ENCODE measurements around the gene HYDIN.
"Not testable (repeated sequence)": the region's sequence is repeated elsewhere in the genome, so short reads cannot be mapped to it uniquely, and the experiment has no call there.

HYDIN gene

DNA sequence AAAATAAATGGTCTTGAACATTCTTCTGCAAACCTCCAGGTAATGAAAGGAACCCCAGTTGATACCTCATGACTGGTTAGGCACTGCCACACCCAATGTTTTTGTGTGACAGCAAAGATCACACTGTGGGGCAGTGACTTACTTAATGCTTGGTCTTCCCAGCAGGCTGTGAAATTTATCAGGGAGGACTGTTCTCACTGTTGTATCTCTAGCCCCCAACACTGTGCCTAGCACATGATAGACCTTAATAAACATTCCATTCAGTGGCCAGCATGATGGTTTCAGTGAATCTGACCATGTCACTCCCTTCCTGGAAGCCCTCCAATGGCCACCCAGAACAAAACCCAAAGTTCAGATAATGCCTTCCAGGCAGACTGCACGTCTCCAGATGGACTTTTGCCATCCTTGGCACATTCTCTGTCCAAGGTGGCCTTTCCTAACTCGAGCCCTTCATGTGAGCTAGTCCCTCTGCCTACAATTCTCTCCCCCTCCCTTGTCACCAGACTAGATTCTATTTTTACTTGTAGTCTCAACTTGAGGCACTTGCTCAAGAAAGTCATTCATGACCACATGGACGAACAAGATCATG lies 206.6 kb downstream of the HYDIN start:
- H3K36me3 Mint-ChIP-seq (ENCODE audit: low read depth); H3K4me1 Mint-ChIP-seq (ENCODE audit: low read depth); intact Hi-C loops (cut with micrococcal nuclease); H3K27me3 Mint-ChIP-seq; H3K9me3 Mint-ChIP-seq; H3K4me3 Mint-ChIP-seq; H3K27ac Mint-ChIP-seq: not testable (repeated sequence)

GRCh38 chr16:71021961-71022537 lies 208.5 kb downstream of the HYDIN start:
- H3K4me1 Mint-ChIP-seq (ENCODE audit: low read depth); intact Hi-C loops (cut with micrococcal nuclease); H3K4me3 Mint-ChIP-seq; H3K36me3 Mint-ChIP-seq (ENCODE audit: low read depth); H3K9me3 Mint-ChIP-seq; H3K27ac Mint-ChIP-seq; H3K27me3 Mint-ChIP-seq: not testable (repeated sequence)

- H3K27ac Mint-ChIP-seq; H3K36me3 Mint-ChIP-seq (ENCODE audit: low read depth); H3K9me3 Mint-ChIP-seq; intact Hi-C loops (cut with micrococcal nuclease); H3K27me3 Mint-ChIP-seq; H3K4me1 Mint-ChIP-seq (ENCODE audit: low read depth); H3K4me3 Mint-ChIP-seq: not testable (repeated sequence)
These were observed 211.3 kb downstream of the HYDIN start for GRCh38 chr16:71019067-71019682.

- H3K27me3 Mint-ChIP-seq; H3K36me3 Mint-ChIP-seq (ENCODE audit: low read depth); H3K27ac Mint-ChIP-seq; intact Hi-C loops (cut with micrococcal nuclease); H3K9me3 Mint-ChIP-seq; H3K4me3 Mint-ChIP-seq; H3K4me1 Mint-ChIP-seq (ENCODE audit: low read depth): not testable (repeated sequence)
These were observed 215.1 kb downstream of the HYDIN start for GRCh38 chr16:71015419-71015818.

- H3K4me3 Mint-ChIP-seq; H3K27ac Mint-ChIP-seq; H3K4me1 Mint-ChIP-seq (ENCODE audit: low read depth); H3K27me3 Mint-ChIP-seq; H3K9me3 Mint-ChIP-seq; intact Hi-C loops (cut with micrococcal nuclease); H3K36me3 Mint-ChIP-seq (ENCODE audit: low read depth): not testable (repeated sequence)
These were observed 220.9 kb downstream of the HYDIN start for GRCh38 chr16:71009440-71010223.

GRCh38 chr16:71006516-71006915 lies 224.0 kb downstream of the HYDIN start:
- intact Hi-C loops (cut with micrococcal nuclease); H3K4me1 Mint-ChIP-seq (ENCODE audit: low read depth); H3K27me3 Mint-ChIP-seq: not testable (repeated sequence)

GRCh38 chr16:70999735-71000134 lies 230.8 kb downstream of the HYDIN start:
- H3K9me3 Mint-ChIP-seq; intact Hi-C loops (cut with micrococcal nuclease); H3K4me1 Mint-ChIP-seq (ENCODE audit: low read depth); H3K27ac Mint-ChIP-seq; H3K27me3 Mint-ChIP-seq; H3K36me3 Mint-ChIP-seq (ENCODE audit: low read depth); H3K4me3 Mint-ChIP-seq: not testable (repeated sequence)

More at GRCh38 chr16:71006516-71006915, 224.0 kb downstream of the HYDIN start:
- not testable (repeated sequence) for H3K36me3 Mint-ChIP-seq (ENCODE audit: low read depth); H3K4me3 Mint-ChIP-seq; H3K9me3 Mint-ChIP-seq; H3K27ac Mint-ChIP-seq

DNA sequence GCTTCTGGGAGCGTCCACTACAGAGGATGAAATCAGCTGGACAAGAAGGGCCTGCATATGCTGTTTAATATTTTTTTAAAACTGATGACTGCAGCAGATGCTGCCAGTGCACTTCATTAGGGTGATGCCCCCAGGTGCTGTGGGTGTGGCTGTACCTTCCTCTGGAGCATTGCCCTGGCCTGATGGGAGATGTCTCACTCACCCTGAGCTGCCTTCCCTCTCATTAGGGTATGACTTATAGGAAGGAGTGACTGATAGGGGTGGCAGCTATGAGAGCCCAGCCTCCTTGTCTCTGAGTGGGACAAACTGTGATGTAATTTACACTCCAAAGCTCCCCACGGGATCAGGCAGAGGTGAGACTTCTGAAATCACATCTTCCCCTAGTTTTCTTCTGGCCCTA lies 234.7 kb downstream of the HYDIN start:
- H3K4me1 Mint-ChIP-seq (ENCODE audit: low read depth); H3K36me3 Mint-ChIP-seq (ENCODE audit: low read depth); intact Hi-C loops (cut with micrococcal nuclease): not testable (repeated sequence)

DNA sequence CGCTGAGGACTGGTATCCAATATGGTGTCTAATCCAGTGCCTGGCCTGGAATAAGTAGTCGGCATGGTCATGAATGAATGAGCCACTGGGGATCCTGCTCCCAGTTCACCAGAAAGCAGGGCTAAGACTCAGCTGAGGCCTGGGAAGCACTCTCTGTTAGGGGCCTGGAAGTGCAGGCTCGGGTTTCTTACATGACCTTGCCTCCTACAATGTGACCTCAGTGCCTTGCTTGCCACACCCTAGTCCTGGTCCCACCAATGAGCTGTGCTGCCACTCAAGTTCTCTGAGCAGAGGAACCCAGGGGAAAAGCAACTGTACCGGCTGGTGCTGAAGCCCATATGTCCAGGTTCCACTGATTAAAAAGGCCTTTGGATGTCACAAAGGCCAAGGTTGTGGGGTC lies 238.0 kb downstream of the HYDIN start:
- H3K4me3 Mint-ChIP-seq; H3K27me3 Mint-ChIP-seq; H3K4me1 Mint-ChIP-seq (ENCODE audit: low read depth); H3K36me3 Mint-ChIP-seq (ENCODE audit: low read depth); intact Hi-C loops (cut with micrococcal nuclease); H3K9me3 Mint-ChIP-seq; H3K27ac Mint-ChIP-seq: not testable (repeated sequence)

More for the DNA sequence above, 234.7 kb downstream of the HYDIN start:
- H3K27me3 Mint-ChIP-seq, H3K9me3 Mint-ChIP-seq, H3K27ac Mint-ChIP-seq, H3K4me3 Mint-ChIP-seq: not testable (repeated sequence)

- H3K4me3 Mint-ChIP-seq; H3K27ac Mint-ChIP-seq; H3K36me3 Mint-ChIP-seq (ENCODE audit: low read depth); intact Hi-C loops (cut with micrococcal nuclease); H3K9me3 Mint-ChIP-seq; H3K4me1 Mint-ChIP-seq (ENCODE audit: low read depth); H3K27me3 Mint-ChIP-seq: not testable (repeated sequence)
These were observed 243.4 kb downstream of the HYDIN start for GRCh38 chr16:70987019-70987715.

- H3K4me3 Mint-ChIP-seq: not testable (repeated sequence)
These were observed 245.8 kb downstream of the HYDIN start for GRCh38 chr16:70984675-70985074.

GRCh38 chr16:70968332-70968731 lies 262.2 kb downstream of the HYDIN start:
- intact Hi-C loops (cut with micrococcal nuclease); H3K27ac Mint-ChIP-seq; H3K27me3 Mint-ChIP-seq; H3K9me3 Mint-ChIP-seq; H3K4me1 Mint-ChIP-seq (ENCODE audit: low read depth); H3K36me3 Mint-ChIP-seq (ENCODE audit: low read depth); H3K4me3 Mint-ChIP-seq: not testable (repeated sequence)

More at GRCh38 chr16:70984675-70985074, 245.8 kb downstream of the HYDIN start:
- H3K27ac Mint-ChIP-seq; H3K36me3 Mint-ChIP-seq (ENCODE audit: low read depth); H3K27me3 Mint-ChIP-seq; H3K4me1 Mint-ChIP-seq (ENCODE audit: low read depth); H3K9me3 Mint-ChIP-seq; intact Hi-C loops (cut with micrococcal nuclease): not testable (repeated sequence)

DNA sequence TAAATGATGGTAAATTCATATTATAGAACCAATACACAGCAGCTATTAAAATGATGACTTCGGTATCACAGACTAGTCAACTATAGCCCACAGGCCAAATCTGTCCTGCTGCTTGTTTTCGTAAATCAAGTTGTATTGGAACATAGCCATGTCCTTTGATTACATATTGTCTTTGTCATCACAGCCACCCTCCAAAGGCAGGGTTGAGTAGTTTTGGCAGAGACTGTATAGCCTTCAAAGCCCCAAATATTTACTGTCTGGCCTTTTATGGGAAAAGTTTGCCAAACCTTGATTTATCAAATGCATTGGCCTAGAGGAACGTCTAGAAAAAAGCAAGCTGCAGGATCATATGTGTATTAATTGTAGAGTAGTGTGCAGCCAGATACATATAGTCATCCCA lies 270.4 kb downstream of the HYDIN start:
- intact Hi-C loops (cut with micrococcal nuclease); H3K4me1 Mint-ChIP-seq (ENCODE audit: low read depth); H3K36me3 Mint-ChIP-seq (ENCODE audit: low read depth); H3K4me3 Mint-ChIP-seq; H3K27me3 Mint-ChIP-seq; H3K9me3 Mint-ChIP-seq; H3K27ac Mint-ChIP-seq: not testable (repeated sequence)

DNA sequence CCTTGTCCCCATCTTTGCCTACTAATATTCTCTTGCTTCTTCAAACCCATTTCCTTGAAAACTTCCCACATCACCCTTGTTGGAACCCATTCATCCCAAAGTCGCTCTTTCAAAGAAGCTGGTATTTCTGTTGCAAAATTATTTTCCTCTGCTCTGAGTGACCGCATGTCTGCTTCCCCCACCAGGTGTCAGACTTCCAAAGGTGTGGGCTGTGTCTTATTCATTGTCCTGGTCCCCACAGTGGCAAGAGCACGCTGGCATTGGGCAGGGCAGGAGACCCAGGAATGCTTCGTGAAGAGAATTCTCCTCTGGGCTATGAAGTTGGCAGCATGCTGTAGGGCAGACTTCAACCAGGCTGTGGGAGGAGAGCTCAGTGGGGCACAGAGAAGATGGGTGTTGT lies 275.6 kb downstream of the HYDIN start:
- H3K4me3 Mint-ChIP-seq; H3K9me3 Mint-ChIP-seq; H3K36me3 Mint-ChIP-seq (ENCODE audit: low read depth); H3K27me3 Mint-ChIP-seq; intact Hi-C loops (cut with micrococcal nuclease); H3K27ac Mint-ChIP-seq; H3K4me1 Mint-ChIP-seq (ENCODE audit: low read depth): not testable (repeated sequence)
